T-helper 2 cell (primary cell): ENCODE results near the gene BUD13.

Experiments
- DNase-seq, 5 experiments: peaks; one replicate each; pipeline versions ENCODE4 v3.0.0 to v3.0.0-alpha.2; 2012 to 2022

Gene BUD13

GRCh38 chr11:116716621-116717020 lies 56.2 kb downstream of the BUD13 start:
- DNase-seq, result no peak

GRCh38 chr11:116715383-116715782 lies 57.4 kb downstream of the BUD13 start:
- no peak for DNase-seq

GRCh38 chr11:116714902-116715301 lies 57.9 kb downstream of the BUD13 start:
- DNase-seq, result no peak

GRCh38 chr11:116712428-116712827 lies 60.4 kb downstream of the BUD13 start:
- no peak for DNase-seq

GRCh38 chr11:116710762-116711161 lies 62.0 kb downstream of the BUD13 start:
- DNase-seq, result no peak

- DNase-seq, result no peak
These were observed 62.6 kb downstream of the BUD13 start for GRCh38 chr11:116710001-116710674.

- no peak for DNase-seq
These were observed 65.0 kb downstream of the BUD13 start for GRCh38 chr11:116707746-116708145.

GRCh38 chr11:116707161-116707629 lies 65.6 kb downstream of the BUD13 start:
- no peak for DNase-seq

- DNase-seq, result peak in 2 of 5 experiments; percentile 9 to 38
These were observed 69.4 kb downstream of the BUD13 start for GRCh38 chr11:116703421-116703820.

GRCh38 chr11:116702772-116703385 lies 69.9 kb downstream of the BUD13 start:
- DNase-seq, result peak in 1 of 5 experiments; percentile 4

- DNase-seq, result no peak
These were observed 70.9 kb downstream of the BUD13 start for GRCh38 chr11:116701876-116702275.

- no peak for DNase-seq
These were observed 71.4 kb downstream of the BUD13 start for GRCh38 chr11:116701297-116701801.

GRCh38 chr11:116700586-116701220 lies 72.1 kb downstream of the BUD13 start:
- DNase-seq, result no peak
